Skin of body (tissue), 2 donors: ENCODE measurements around the gene CAMK1G. TPM values are rescaled to one million over a fixed set of nuclear protein-coding genes. Genes with fewer than 3 reads are reported as not detected.
A peak's percentile ranks its signal among the peaks of the same experiment; 100 is the strongest.

Experiments
- DNase-seq: peaks from one replicate; lab custom pipeline; 2025; lab: John Stamatoyannopoulos, UW
- total RNA-seq: library from RNA; depleted of rRNA; stranded (reverse); fragments of >200 nt; gene quantifications from one replicate; pipeline ENCODE4 v1.2.3, GENCODE V29; 2014

Gene CAMK1G
- total RNA-seq, 1 donor from 2014 or later = not detected

DNA sequence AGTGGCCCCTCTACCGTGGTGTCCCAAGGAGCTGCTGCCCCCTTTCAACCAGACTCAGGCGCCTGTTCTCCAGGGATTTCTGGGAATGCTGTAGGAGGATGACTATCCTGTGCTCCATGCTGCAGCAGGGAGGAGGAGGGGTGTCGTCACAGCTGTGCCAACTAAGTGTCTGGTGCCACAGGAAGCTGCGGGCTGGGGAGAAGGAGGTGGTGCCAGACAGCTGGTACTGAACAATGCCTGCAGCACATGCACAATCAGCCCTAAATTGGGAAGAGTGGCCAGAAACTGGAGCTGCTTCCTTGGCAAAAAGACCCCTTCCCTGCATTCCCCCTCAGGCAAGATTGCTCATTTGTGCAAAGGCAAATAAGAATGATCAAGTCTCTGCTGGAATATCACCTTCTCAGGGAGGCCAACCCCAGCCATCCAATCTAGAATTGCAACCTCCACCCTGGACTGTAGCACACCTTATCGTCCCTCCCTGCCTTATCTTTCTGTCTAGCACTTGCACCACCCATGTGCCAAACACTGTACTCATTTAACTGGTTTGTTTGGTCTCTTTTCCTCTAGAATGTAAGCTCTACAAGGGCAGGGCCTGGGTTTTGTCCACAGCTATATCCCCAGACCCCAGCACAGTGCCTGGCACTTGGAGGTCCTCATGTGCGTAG lies 35.4 kb downstream of the CAMK1G start:
- no peak for DNase-seq

DNA sequence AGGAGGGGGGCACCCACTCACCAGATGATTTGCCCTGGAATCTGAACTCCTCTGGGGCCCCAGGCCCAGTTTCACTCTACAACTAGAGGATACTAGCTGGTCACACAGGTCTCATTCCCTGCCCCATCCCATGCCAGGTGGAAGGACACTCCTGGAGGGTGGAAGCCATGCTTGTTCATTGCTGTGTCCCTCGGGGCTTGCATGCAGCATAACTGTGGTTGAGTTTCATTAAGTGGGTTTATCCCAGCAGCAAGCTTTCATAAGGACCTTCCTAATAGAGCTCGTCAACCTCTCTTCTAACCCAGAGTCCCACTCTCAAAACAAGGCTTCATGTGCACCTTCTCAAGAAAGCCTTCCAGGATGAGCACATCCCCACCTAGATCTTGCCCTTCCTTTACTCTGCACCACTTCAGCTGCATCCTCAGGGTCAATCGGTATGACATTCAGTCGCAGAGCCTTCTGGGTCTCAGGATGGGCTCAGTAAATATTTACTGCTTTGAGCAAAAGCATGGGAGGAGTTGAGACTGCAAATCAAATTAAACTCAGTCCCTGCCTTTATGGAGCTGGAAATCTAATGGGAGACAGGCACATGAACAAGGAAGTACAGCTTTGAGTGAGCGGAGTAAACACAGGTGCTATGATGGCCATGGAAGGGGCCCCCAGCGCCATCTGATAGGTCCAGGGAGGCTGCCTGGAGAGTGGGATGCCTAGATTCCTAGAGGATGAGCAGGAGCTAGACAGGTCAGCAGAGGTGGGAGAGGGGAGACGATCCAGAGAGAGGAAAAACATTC lies 36.4 kb downstream of the CAMK1G start:
- no peak for DNase-seq

DNA sequence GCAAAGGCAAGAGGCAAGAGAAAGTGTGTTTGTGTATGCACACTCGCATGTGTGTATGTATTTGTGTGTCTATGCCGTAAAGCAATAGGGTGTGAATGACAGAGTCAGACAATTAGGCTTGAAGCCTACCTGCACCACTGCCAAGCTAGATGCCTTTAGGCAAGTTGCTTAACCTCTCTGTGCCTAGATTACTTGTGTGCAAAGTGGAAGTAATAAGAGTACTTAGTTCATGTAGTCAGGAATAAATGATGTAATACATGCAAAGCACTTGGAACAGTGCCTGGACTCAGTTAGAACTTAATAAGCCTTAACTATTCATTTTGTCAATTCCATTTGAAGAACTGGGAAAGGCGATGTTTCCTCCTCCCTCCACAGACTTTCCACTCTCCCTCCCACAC lies 37.0 kb downstream of the CAMK1G start:
- no peak for DNase-seq

DNA sequence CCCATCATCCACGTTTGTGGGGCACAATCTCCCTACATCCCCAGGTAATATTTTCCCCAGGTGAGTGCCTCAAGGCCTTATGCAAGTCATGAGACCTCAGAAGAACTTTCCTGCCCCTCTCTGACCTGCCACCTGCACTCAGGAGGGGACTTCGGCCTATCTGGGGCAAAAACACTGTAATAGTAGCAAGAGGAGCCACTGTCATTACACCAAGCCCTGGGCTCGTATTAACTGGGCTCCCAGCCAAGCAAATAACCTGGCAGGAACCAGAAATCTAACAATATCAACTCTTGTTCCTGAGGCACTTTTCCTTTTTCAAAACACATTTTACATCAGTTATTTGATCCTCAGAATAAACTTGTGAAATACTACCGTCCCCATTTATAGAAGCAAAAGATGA lies 37.8 kb downstream of the CAMK1G start:
- DNase-seq = no peak

DNA sequence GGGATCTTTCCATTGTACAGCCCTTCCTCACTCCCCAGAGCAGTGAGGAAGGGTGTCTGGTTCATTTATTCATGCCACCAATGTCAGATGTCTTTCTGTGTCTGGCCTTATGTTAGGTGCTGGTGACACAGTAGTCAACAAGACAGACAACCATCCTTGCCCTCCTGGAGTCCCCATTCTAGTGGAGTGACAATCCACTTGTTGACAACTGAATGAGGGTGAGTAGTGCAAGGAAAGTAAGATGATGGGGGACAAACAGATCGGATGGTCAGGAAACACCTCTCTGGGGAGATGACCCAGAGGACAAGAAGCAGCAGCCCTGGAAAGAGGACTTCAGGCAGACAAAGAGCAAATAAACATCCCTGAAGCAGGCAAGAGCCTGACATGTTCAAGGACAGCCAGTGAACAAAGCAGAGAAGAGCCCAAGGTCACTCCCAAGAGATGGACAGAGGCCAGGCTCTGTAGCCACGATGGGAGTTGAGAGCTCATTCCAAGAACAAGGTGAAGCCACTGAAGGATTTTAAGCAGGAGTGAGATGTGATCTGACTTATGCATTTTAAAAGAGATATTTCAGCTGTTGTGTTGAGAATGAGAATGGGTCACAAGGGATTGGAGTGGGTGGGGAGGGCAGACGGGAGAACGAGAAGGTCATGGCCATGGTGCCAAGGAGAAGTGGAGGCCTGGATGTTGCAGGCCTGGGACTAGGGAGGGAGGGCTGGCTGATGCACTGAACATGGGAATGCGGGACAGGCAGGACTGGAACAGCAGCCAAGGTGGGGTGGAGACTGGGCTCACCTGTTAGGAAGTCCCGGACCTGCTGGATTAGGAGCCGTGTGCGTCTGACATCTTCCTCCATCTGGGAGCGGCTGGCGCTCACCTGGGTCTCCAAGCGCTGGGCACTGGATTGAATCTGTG lies 38.5 kb downstream of the CAMK1G start:
- DNase-seq = no peak

DNA sequence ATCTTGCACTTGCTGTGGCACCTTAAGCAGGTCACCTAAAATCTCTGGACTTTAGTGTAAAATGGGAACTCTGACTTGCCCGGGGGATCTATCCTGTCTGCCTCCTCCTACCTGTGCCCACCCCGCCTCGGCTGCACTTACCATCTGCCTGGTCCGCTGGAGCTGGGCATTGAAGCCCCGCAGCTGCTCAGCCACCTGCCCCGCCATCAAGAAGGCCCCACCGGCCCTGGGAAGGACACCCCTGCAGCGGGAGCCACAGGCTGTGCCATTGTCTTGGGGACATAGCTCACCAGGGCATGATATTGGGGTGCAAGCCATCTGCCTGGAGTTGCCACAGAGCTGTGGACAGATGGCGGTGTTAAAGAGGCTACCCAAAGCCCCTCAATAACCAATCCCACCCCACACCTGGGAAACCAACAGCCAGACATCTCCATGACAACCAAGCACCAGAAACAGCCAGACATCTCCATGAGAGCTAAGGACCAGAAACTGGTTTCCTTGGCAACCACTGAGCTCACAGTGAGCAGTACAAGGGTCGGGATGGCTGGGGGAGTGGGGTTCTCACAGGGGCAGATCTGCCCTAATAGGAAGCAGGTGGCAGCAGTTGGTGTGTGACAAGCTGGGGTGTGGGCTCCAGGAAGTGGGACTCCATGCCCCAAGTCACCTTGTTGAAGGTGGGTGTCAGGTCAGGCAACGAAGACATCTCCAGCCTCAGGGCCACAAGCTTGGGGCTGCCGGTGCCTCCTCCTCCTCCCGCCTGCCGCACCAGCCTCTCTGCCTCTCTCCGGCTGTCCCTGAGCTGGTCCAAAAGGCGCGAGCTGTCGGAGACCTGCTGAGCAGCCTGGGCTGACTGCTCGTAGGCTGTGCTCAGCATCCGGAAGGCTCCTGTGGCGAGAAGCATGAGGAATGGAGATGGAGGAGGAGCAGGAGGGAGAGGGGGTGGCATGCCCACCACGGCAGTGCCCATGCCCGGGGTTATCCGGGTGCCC lies 39.6 kb downstream of the CAMK1G start:
- no peak for DNase-seq

DNA sequence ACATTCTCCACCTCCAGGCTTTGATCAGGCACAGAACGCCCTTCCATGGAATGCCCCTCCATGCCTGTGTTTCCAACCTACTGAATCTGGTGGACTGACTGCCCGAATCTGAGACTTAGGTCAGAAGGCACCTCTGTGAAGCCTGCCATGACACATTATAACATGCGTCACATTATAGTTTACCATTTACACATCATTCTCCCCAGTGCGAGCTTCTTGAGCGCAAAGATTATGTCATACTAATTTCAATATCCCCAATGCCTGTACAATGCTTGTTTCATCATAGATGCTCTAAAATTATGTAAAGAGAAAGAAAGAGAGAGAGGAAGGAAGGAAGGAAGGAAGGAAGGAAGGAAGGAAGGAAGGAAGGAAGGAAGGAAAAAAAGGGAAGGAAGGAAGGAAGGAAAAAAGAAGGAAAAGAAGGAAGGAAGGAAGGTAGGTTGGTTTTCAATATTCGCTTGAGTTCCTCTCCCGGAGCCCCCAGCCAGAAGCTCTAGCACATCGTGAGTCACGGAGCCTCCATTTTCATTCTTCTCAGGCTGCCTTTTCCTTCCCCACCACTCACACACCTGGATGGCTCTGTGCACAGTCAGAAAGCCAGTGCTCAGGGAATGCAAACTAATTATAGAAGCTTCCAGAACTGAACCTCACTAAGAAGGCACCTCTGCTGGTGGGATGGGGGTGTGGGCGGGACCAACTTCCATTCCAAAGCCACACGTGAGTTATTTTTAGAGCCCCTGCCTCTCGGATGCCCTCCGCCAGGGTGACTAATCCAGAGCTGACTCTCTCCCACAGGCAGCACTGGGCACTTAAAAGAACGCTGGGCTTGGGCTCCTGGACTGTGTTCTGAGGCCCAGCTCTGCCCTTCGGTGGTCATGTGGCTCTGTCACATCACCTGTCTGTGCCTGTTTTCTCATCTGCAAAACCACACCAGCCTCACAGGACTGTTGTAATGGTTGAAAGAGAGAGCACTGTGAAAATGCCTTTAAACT lies 41.3 kb downstream of the CAMK1G start:
- no peak for DNase-seq

DNA sequence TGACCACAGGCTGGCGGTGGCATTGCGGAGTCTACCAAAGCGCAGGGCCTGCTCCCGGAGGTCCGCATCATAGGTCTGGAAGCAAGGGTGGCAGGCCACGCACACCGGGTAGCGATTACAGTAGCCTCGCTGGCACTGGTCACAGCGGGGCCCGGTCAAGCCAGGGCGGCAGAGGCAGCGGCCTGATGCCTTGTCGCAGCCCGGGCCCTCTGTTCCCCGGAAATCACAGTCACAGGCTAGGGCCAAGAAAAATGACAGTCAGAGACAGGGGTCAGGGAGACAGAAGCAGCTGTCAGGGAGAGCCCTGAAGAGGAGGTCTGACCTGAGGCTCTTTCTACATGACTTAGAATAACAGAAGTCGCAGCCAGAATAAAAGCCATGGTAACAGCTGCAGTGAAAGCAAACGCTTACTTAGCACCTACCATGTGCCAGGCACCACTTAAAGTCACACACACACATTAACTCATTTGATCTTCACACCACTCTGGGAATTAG lies 42.3 kb downstream of the CAMK1G start:
- DNase-seq = no peak

DNA sequence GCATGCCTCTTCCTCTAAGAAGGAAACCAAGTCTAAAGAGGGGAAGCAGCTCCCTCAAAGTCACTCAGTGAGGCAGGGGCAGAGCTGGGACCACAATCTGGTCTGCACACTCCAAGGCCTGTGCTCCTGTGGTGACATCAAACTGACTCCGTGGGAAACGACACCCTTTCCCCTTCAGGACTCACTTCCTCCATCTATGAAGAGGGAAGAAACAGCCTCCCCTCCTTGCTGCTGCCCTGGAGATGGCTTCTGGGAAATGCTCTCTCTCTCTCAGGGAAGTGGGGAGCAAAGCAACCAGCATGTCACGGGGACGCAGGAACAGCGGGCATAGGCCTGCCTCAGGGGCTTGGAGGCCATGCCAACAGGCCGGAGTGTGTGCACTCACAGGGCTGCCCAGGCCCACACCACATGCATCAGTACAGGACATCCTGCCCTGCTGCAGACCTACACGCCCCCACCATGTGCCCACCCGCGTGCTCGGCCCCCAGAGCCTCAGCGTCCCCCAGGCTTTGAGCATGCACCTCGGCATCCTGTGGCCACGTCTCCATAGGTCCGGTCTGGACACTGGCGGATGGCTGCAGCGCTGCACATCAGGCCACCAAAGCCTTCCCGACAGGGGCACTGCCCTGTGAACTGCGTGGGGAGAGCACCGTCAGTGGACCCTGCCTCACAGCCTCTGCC lies 43.0 kb downstream of the CAMK1G start:
- no peak for DNase-seq

DNA sequence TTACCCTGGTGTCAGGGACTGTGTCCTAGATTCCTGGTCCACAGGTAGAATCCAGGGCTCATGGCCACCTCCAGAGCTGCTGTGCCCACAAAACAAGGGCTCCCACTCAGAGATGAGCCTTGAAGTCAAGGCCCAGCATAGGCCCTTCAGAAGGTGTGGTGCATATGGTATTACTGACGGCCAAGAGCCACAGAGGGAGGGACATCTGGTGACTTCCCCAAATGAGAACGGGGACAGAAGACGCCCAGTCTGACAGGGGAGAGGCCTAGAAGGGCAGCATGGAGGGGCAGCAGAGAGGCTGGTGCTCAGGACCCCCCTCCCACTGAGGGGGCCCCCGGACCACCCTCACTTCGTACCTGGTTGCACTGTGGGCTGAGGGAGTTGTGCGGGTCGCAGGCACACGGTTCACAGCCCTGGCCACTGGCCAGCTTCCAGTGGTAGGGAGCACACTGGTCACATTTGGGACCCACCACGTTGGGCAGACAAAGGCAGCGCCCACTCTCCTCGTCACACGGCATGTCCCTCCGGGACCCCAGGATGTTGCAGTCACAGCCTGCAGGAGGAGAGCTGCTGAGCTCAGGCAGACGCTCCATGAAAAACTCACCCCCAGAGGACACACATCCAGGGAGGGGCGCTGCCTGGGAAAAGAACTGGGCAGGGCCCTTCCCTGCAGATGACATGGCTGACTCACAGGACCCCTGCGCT lies 43.7 kb downstream of the CAMK1G start:
- DNase-seq = no peak

DNA sequence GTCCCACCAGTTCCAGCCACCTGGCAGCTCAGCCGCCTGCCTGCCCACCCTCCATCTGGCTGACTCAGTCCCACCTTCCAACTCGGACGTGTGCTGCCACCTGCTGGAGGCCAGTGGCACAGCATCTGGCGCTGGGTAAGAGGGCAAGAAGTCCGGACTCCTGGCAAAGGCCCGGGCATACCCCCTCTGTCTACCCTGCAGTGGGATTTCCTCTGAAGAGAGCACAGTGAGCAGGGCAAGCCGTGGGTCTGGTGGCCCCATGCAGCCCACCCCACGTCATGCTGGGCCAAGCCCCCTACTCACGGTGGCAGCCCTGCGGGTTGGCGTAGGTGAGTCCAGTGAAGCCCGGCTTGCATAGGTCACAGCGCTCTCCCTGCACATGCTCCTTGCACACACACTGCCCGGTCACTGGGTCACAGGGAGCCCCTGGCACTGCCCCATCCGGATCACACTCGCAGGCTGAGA lies 44.2 kb downstream of the CAMK1G start:
- DNase-seq = peak; percentile 17

DNA sequence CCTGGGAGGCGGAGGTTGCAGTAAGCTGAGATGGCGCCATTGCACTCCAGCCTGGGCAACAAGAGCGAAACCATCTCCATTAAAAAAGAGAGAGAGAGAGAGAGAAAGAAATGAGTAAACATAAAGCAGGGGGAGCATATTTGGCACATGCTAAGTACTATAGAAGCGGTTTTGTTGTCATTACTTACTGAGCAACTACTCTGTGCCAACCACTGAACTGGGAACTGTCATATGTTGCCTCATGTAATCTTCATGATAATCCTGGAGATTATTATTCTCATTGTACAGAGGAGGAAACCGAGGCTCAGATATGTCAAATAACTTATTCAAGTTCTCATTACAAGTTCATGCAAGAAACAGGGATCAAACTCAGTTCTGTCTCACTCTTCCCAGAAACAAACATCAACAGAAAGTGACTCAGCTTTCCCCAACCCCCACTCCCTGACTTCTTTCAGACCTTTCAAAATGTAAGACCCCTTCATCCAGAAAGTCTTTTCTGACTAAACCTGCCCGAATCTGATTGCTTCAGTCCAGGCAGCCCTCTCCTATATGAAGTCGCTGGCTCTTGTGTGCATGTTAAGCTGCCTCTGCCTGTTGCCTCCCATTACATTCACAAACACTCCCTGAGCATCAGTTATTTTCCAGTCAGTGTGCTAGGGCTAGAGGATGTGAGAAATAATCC lies 45.2 kb downstream of the CAMK1G start:
- no peak for DNase-seq

DNA sequence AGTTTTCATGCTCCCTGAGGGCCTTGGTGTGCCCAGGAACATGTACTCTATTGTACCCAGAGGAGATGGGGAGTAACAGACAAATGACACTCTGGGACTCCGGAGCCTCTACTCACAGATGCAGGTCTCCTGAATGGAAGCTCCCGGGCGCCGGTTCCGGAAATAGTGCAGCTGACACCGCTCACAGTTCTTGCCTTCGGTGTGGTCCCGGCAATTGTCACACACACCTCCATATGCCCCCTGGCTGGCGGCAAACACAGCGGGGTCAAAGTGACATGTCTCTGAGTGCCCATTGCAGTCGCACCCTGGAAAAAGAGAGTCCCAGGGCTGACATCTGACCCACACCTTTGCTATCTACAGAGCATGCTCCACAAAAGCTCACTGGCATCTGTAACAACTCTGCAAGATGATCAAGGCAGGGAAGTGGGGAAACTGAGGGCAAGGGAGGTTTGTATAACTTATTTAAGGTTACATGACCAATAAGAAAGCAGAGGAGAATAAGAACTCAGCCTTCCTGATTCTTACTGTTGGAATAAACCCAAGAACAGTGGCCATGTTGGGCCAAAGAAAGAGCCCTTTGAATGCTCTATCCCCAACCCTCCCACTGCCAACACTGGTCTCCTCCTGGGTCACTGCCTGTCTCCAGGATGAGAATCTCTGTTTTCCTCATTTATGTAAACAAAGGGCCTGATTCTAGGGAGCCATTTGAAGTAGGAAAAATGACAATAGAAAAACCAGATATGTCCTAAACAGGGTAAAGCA lies 46.3 kb downstream of the CAMK1G start:
- DNase-seq = no peak

DNA sequence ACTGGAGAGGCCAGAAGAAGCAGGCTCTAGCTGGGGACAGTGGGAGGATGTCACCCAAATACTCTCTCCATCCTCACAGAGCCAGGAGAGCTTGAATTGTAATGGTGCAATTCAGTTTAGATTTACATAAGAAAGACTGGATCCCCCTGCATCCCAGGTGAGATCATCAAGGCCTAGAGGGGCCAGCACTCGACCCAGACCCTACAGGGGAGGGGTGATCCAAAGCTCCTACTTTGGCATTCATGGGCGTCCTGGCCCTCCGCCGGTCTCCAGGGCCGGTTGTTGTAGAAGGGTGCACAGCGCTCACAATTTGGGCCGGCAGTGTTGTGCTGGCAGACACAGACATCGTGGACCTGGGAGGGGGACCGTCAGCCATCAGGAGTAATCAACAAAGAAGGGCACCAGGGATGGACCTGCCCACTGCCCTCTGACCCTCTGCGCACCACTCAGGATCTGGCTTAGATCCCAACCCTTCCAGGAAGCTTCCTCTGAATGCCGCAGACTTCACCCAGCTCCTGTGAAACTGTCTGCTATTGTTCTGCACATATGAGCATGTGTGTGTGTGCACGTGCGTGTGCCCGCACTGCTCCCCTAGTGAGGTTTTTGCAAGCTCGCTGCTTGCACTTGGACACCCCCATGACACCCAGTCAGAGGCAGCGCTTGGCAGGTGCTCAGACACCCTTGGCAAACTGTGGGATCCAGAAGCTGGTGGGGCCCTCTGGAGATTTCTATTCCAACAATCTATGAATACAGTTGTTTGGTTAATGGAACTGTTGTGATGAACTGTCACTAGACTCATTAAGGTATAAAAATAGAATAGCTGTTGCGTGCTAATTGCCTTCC lies 47.1 kb downstream of the CAMK1G start:
- no peak for DNase-seq

DNA sequence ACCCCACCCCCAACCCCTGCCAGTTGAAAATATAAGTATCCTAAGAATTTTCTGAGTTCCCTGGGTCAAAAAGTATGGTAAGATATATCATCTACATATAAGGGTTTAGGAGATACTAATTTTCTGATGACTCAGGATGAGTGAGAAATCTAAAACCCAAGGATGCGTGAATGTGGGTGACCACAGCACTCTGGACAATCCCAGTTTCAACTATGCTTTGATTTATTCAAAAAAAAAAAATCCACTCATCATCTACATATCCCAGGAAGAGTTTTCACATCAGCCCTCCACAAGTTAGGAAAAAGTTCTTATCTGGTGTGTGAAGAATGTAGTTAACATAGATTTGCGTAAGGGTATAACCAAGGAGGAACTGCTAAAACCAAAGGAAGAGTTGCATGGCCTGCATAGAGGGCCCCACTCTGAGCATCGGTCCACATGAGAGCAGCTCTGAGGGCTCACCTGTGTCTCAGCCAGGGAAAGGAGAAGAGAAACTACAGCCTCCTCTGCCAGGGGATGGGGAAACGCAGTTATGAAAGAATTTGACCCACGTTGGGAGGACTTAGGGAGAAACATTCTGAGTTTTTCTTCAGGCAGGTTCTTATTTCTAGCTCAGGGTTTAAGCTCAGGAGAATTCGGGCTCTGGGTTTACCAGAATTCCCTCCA lies 50.0 kb downstream of the CAMK1G start:
- DNase-seq = no peak
